HEK293 (cell line): ENCODE results near the gene CRACDL.

ENCODE experiments used
- CTCF ChIA-PET: fragments of 350-600 bp; formaldehyde crosslinking; extraction: SDS; loops from one replicate; lab custom pipeline; 2021; ENCODE audit warnings: antibody characterized with exemption; lab: Yijun Ruan, JAX
- POLR2A ChIA-PET: fragments of 300-600 bp; formaldehyde crosslinking; extraction: SDS; loops from one replicate; lab custom pipeline; 2020; ENCODE audit warnings: antibody characterized with exemption, inconsistent platforms; lab: Yijun Ruan, JAX
- H3K27ac ChIP-seq: fragments of 200-500 bp; sonication (Bioruptor generic); 2 replicates; pipeline ENCODE4 v1.5.1; 2014; ENCODE audit warnings: low read depth, low read length, control low read depth, inconsistent platforms; ENCODE audit errors: extremely low read depth
- H3K36me3 ChIP-seq, 2 experiments: fragments of 200-500 bp in 1 of 2; sonication (Bioruptor generic) in 1 of 2; 1 replicate in 1 of 2; 2 replicates in 1 of 2; pipeline ENCODE4 v1.5.1; 2014 to 2017; ENCODE audit warnings: inconsistent platforms in 2 of 2, low read length in 2 of 2; ENCODE audit not compliant: control insufficient read depth in 2 of 2, insufficient read depth in 1 of 2
- H3K4me1 ChIP-seq: fragments of 200-500 bp; sonication (Bioruptor generic); 2 replicates; pipeline ENCODE4 v1.5.1; 2014; ENCODE audit warnings: mild to moderate bottlenecking, low read length, inconsistent platforms; ENCODE audit not compliant: control insufficient read depth, insufficient read depth
- H3K4me3 ChIP-seq: 2 replicates; pipeline ENCODE4 v1.5.1; 2011; ENCODE audit warnings: low read depth, mild to moderate bottlenecking, control low read depth, low read length, moderate library complexity
- H3K9me3 ChIP-seq: fragments of 200-500 bp; sonication (Bioruptor generic); 2 replicates; pipeline ENCODE4 v1.5.1; 2014; ENCODE audit warnings: low read depth, low read length, inconsistent platforms; ENCODE audit not compliant: control insufficient read depth, insufficient read depth
- IKZF3 ChIP-seq: fragments of 450-650 bp; IDR thresholded peaks from 2 replicates; pipeline ENCODE4 v1.5.0; 2018; ENCODE audit warnings: missing biosample characterization, mild to moderate bottlenecking, missing genetic modification characterization, moderate library complexity
- KLF9 ChIP-seq: fragments of 450-650 bp; formaldehyde crosslinking; IDR thresholded peaks from 2 replicates; pipeline ENCODE4 v1.5.1; 2016; ENCODE audit warnings: missing biosample characterization, missing genetic modification characterization, low read depth
- MZF1 ChIP-seq: fragments of 450-650 bp; formaldehyde crosslinking; IDR thresholded peaks from 2 replicates; pipeline ENCODE4 v1.5.1; 2017; ENCODE audit warnings: missing biosample characterization, missing genetic modification characterization, borderline replicate concordance
- TCF7L2 ChIP-seq: IDR thresholded peaks from 2 replicates; pipeline ENCODE4 v1.6.1; 2011; ENCODE audit warnings: low read depth, mild to moderate bottlenecking, inconsistent platforms, low read length, moderate library complexity, borderline replicate concordance
- ZFP41 ChIP-seq: fragments of 450-650 bp; formaldehyde crosslinking; IDR thresholded peaks from 2 replicates; pipeline ENCODE4 v1.5.1; 2016; ENCODE audit warnings: missing biosample characterization, missing genetic modification characterization, borderline replicate concordance
- ZNF114 ChIP-seq: fragments of 450-650 bp; formaldehyde crosslinking; IDR thresholded peaks from 2 replicates; pipeline ENCODE4 v1.5.0; 2017; ENCODE audit warnings: missing biosample characterization, missing genetic modification characterization
- ZNF132 ChIP-seq: fragments of 450-650 bp; formaldehyde crosslinking; IDR thresholded peaks from 2 replicates; pipeline ENCODE4 v1.5.1; 2017; ENCODE audit warnings: missing biosample characterization, missing genetic modification characterization, borderline replicate concordance
- ZNF2 ChIP-seq: fragments of 450-650 bp; formaldehyde crosslinking; IDR thresholded peaks from 2 replicates; pipeline ENCODE4 v1.5.1; 2016; ENCODE audit warnings: missing biosample characterization, missing genetic modification characterization
- ZNF211 ChIP-seq: fragments of 450-650 bp; formaldehyde crosslinking; IDR thresholded peaks from 2 replicates; pipeline ENCODE4 v1.5.1; 2016; ENCODE audit warnings: low read depth, missing biosample characterization, missing genetic modification characterization
- ZNF239 ChIP-seq: fragments of 450-650 bp; formaldehyde crosslinking; IDR thresholded peaks from 2 replicates; pipeline ENCODE4 v1.5.1; 2016; ENCODE audit warnings: missing biosample characterization, missing genetic modification characterization
- ZNF335 ChIP-seq: fragments of 450-650 bp; formaldehyde crosslinking; conservative IDR thresholded peaks from 2 replicates; pipeline ENCODE4 v1.5.1; 2016; ENCODE audit warnings: missing biosample characterization, missing genetic modification characterization
- ZNF341 ChIP-seq: fragments of 450-650 bp; formaldehyde crosslinking; IDR thresholded peaks from 2 replicates; pipeline ENCODE4; 2016; ENCODE audit warnings: low read depth, missing biosample characterization, missing genetic modification characterization
- ZNF433 ChIP-seq: fragments of 450-650 bp; formaldehyde crosslinking; IDR thresholded peaks from 2 replicates; pipeline ENCODE4 v1.5.1; 2016; ENCODE audit warnings: missing biosample characterization, missing genetic modification characterization, low read depth
- ZNF48 ChIP-seq: fragments of 450-650 bp; formaldehyde crosslinking; IDR thresholded peaks from 2 replicates; pipeline ENCODE4 v1.5.1; 2016; ENCODE audit warnings: missing biosample characterization, missing genetic modification characterization
- ZNF621 ChIP-seq: fragments of 450-650 bp; formaldehyde crosslinking; IDR thresholded peaks from 2 replicates; pipeline ENCODE4 v1.5.1; 2017; ENCODE audit warnings: missing biosample characterization, missing genetic modification characterization
- ZNF660 ChIP-seq: fragments of 450-650 bp; IDR thresholded peaks from 2 replicates; pipeline ENCODE4 v1.5.1; 2018; ENCODE audit warnings: missing biosample characterization, mild to moderate bottlenecking, missing genetic modification characterization
- ZNF707 ChIP-seq: fragments of 450-650 bp; formaldehyde crosslinking; IDR thresholded peaks from 2 replicates; pipeline ENCODE4 v1.5.1; 2016; ENCODE audit warnings: missing biosample characterization, missing genetic modification characterization
- ZXDB ChIP-seq: fragments of 450-650 bp; formaldehyde crosslinking; IDR thresholded peaks from 2 replicates; pipeline ENCODE4 v1.5.1; 2016; ENCODE audit warnings: missing biosample characterization, missing genetic modification characterization
- TF ChIP-seq, protein P1 (sequence below): fragments of 450-650 bp; IDR thresholded peaks from 2 replicates; pipeline ENCODE4 v1.5.1; 2018; ENCODE audit warnings: missing biosample characterization, missing genetic modification characterization
- TF ChIP-seq, protein P2 (sequence below): fragments of 450-650 bp; formaldehyde crosslinking; IDR thresholded peaks from 2 replicates; pipeline ENCODE4 v1.5.1; 2016; ENCODE audit warnings: missing biosample characterization, missing genetic modification characterization
- TF ChIP-seq, protein P3 (sequence below): fragments of 450-650 bp; formaldehyde crosslinking; IDR thresholded peaks from 2 replicates; pipeline ENCODE4 v1.5.1; 2016; ENCODE audit warnings: missing biosample characterization, missing genetic modification characterization, low read depth
- TF ChIP-seq, protein P4 (sequence below): fragments of 450-650 bp; formaldehyde crosslinking; IDR thresholded peaks from 2 replicates; pipeline ENCODE4 v1.5.1; 2016; ENCODE audit warnings: missing biosample characterization, missing genetic modification characterization
- TF ChIP-seq, protein P5 (sequence below): fragments of 450-650 bp; formaldehyde crosslinking; IDR thresholded peaks from 2 replicates; pipeline ENCODE4 v1.5.1; 2017; ENCODE audit warnings: missing biosample characterization, mild to moderate bottlenecking, missing genetic modification characterization, moderate library complexity
- TF ChIP-seq, protein P6 (sequence below): IDR thresholded peaks from 2 replicates; pipeline ENCODE4 v1.6.1; 2011; ENCODE audit warnings: mild to moderate bottlenecking, low read depth, low read length, borderline replicate concordance
- TF ChIP-seq, protein P7 (sequence below): fragments of 450-650 bp; formaldehyde crosslinking; optimal IDR thresholded peaks from 2 replicates; pipeline ENCODE3; 2016; ENCODE audit warnings: missing biosample characterization, mild to moderate bottlenecking, missing genetic modification characterization

The CRACDL gene

DNA sequence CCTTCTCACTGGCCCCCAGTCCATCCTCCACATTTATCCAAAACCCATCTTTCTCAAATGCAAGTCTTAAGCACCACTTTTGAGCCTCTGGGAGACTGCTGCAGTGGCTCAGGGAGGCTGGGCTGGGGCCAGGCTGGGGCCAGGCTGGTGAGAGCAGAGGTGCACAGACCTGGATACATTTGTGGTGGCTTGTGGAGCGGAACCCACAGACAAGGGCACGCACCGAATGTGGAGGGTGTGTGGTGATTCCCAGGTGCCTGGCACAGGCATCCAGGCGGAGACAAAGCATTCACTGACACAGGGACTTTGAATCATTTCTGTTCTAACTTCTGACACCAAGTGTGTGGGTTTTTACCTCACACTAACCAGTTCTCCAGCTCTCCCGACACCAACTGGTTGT lies 162.9 kb downstream of the CRACDL start:
- H3K4me3 ChIP-seq = no peak overlapping the region
- ChIA-PET CTCF (no interaction called here), POLR2A (no interaction called here)
- H3K4me1 ChIP-seq = no peaks in the 10 kb centered on the region
- no peaks in the 10 kb centered on the region for H3K36me3 ChIP-seq
- TF ChIP-seq, protein P1, sequence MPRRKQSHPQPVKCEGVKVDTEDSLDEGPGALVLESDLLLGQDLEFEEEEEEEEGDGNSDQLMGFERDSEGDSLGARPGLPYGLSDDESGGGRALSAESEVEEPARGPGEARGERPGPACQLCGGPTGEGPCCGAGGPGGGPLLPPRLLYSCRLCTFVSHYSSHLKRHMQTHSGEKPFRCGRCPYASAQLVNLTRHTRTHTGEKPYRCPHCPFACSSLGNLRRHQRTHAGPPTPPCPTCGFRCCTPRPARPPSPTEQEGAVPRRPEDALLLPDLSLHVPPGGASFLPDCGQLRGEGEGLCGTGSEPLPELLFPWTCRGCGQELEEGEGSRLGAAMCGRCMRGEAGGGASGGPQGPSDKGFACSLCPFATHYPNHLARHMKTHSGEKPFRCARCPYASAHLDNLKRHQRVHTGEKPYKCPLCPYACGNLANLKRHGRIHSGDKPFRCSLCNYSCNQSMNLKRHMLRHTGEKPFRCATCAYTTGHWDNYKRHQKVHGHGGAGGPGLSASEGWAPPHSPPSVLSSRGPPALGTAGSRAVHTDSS = no peak
- no peak for TF ChIP-seq ZNF707
- TF ChIP-seq ZXDB (tag by site-specific recombination) = no peak
- TF ChIP-seq ZNF132 (tag by site-specific recombination) = no peak
- TF ChIP-seq ZNF335 = no peak
- TF ChIP-seq, protein P2, sequence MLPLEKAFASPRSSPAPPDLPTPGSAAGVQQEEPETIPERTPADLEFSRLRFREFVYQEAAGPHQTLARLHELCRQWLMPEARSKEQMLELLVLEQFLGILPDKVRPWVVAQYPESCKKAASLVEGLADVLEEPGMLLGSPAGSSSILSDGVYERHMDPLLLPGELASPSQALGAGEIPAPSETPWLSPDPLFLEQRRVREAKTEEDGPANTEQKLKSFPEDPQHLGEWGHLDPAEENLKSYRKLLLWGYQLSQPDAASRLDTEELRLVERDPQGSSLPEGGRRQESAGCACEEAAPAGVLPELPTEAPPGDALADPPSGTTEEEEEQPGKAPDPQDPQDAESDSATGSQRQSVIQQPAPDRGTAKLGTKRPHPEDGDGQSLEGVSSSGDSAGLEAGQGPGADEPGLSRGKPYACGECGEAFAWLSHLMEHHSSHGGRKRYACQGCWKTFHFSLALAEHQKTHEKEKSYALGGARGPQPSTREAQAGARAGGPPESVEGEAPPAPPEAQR (tag by site-specific recombination) = no peak
- no peak for TF ChIP-seq IKZF3 (tag by site-specific recombination)
- no peak for TF ChIP-seq ZNF433 (tag by site-specific recombination)
- no peak for TF ChIP-seq KLF9 (tag by site-specific recombination)
- no peak for TF ChIP-seq ZNF211 (tag by site-specific recombination)
- no peak for TF ChIP-seq ZNF239 (tag by site-specific recombination)
- no peak for TF ChIP-seq ZNF114 (tag by site-specific recombination)
- no peak for TF ChIP-seq ZNF621
- TF ChIP-seq, protein P3, sequence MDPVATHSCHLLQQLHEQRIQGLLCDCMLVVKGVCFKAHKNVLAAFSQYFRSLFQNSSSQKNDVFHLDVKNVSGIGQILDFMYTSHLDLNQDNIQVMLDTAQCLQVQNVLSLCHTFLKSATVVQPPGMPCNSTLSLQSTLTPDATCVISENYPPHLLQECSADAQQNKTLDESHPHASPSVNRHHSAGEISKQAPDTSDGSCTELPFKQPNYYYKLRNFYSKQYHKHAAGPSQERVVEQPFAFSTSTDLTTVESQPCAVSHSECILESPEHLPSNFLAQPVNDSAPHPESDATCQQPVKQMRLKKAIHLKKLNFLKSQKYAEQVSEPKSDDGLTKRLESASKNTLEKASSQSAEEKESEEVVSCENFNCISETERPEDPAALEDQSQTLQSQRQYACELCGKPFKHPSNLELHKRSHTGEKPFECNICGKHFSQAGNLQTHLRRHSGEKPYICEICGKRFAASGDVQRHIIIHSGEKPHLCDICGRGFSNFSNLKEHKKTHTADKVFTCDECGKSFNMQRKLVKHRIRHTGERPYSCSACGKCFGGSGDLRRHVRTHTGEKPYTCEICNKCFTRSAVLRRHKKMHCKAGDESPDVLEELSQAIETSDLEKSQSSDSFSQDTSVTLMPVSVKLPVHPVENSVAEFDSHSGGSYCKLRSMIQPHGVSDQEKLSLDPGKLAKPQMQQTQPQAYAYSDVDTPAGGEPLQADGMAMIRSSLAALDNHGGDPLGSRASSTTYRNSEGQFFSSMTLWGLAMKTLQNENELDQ (tag by site-specific recombination) = no peak
- no peak for TF ChIP-seq ZNF2 (tag by site-specific recombination)
- TF ChIP-seq MZF1 (tag by site-specific recombination) = no peak
- TF ChIP-seq, protein P4, sequence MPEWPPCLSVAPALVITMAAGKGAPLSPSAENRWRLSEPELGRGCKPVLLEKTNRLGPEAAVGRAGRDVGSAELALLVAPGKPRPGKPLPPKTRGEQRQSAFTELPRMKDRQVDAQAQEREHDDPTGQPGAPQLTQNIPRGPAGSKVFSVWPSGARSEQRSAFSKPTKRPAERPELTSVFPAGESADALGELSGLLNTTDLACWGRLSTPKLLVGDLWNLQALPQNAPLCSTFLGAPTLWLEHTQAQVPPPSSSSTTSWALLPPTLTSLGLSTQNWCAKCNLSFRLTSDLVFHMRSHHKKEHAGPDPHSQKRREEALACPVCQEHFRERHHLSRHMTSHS (tag by site-specific recombination) = no peak
- TF ChIP-seq TCF7L2 = no peak
- H3K9me3 ChIP-seq = no peaks in the 10 kb centered on the region
- no peak overlapping the region for H3K27ac ChIP-seq

DNA sequence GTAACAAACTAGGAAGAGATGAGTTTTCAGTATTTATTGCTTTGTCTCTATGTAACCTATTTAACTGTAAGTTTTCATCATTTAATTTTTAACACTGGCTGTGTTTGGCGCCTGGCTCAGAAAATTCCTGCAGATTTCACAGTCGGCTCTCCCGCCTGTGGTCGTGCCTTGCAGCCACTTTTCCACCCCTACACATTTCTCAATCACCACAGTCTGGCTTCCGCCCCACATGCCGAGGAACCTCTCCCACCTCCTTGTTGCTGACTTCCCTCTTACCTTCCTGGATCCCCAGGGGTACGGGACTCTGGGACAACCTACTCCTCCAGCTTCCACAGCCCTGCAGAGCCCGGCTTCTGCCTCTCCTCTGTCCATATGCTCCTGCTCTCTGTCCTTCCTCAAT lies 163.5 kb downstream of the CRACDL start:
- Histone ChIP-seq H3K9me3 (no peaks in the 10 kb centered on the region), H3K27ac (no peak overlapping the region), H3K4me1 (no peaks in the 10 kb centered on the region), H3K36me3 (no peaks in the 10 kb centered on the region), H3K4me3 (no peak overlapping the region)
- CTCF ChIA-PET = no interaction called here
- POLR2A ChIA-PET = no interaction called here
- TF ChIP-seq, protein P5, sequence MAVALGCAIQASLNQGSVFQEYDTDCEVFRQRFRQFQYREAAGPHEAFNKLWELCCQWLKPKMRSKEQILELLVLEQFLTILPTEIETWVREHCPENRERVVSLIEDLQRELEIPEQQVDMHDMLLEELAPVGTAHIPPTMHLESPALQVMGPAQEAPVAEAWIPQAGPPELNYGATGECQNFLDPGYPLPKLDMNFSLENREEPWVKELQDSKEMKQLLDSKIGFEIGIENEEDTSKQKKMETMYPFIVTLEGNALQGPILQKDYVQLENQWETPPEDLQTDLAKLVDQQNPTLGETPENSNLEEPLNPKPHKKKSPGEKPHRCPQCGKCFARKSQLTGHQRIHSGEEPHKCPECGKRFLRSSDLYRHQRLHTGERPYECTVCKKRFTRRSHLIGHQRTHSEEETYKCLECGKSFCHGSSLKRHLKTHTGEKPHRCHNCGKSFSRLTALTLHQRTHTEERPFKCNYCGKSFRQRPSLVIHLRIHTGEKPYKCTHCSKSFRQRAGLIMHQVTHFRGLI (tag by site-specific recombination) = no peak
- no peak for TF ChIP-seq ZNF341
- TF ChIP-seq ZFP41 (tag by site-specific recombination) = no peak
- TF ChIP-seq, protein P6, sequence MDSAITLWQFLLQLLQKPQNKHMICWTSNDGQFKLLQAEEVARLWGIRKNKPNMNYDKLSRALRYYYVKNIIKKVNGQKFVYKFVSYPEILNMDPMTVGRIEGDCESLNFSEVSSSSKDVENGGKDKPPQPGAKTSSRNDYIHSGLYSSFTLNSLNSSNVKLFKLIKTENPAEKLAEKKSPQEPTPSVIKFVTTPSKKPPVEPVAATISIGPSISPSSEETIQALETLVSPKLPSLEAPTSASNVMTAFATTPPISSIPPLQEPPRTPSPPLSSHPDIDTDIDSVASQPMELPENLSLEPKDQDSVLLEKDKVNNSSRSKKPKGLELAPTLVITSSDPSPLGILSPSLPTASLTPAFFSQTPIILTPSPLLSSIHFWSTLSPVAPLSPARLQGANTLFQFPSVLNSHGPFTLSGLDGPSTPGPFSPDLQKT = no peak
- no peak for TF ChIP-seq ZNF48 (tag by site-specific recombination)
- TF ChIP-seq, protein P2 (tag by site-specific recombination) = no peak
- TF ChIP-seq, protein P7, sequence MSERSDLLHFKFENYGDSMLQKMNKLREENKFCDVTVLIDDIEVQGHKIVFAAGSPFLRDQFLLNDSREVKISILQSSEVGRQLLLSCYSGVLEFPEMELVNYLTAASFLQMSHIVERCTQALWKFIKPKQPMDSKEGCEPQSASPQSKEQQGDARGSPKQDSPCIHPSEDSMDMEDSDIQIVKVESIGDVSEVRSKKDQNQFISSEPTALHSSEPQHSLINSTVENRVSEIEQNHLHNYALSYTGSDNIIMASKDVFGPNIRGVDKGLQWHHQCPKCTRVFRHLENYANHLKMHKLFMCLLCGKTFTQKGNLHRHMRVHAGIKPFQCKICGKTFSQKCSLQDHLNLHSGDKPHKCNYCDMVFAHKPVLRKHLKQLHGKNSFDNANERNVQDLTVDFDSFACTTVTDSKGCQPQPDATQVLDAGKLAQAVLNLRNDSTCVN (tag by site-specific recombination) = no peak
- no peak for TF ChIP-seq KLF9 (tag by site-specific recombination)
- TF ChIP-seq ZNF660 (tag by site-specific recombination) = no peak
